ENCODE data around the gene AQP12B.

DNA sequence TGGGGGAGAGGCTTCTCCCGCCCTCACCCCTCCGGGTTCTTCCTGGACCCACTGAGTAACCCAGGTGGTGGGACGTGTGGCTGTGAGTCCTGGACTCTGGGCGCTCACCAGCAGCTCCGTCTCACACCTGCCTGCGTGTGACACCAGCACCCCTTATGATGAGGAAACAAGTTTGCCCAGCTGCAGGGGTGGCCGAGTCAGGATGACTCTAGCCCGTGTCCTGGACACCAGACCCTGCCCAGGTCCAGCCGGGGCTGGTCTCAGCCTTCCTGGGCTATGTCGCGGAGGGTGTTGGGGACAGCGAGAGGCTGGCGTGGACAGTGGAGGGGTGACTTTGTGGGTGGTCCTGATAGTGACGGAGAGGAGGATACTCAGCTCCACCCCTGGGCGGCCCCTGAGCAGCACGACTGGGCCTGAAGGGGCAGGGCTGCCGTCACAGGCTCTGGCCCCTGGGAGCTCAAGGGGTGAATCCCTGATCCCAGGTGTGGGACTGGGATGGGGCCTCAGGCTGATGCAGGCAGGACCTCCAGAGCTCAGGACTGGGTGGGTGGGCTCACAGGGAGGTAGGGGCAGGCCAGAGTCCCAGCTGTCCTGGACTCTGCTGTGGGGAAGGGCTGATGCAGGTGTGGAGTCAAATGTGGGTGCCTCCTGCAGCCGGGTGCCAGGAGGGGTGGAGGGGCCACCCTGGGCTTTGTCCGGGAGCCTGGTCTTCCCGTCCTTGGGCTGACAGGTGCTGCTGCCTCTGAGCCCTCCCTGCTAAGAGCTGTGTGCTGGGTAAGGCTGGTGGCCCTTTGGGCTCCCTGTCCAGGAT, 53.7 kb downstream of the AQP12B start:
- TF ChIP-seq, protein P1, sequence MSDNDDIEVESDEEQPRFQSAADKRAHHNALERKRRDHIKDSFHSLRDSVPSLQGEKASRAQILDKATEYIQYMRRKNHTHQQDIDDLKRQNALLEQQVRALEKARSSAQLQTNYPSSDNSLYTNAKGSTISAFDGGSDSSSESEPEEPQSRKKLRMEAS (IDR thresholded peaks at IDR 0.05; ENCODE audit: low read depth) = no peak
- no peak for TF ChIP-seq GABPA (IDR thresholded peaks at IDR 0.05; ENCODE audit: low read depth)
- TF ChIP-seq NRF1 (IDR thresholded peaks at IDR 0.05; ENCODE audit: low read depth, low read length) = no peak
- TF ChIP-seq, protein P2, sequence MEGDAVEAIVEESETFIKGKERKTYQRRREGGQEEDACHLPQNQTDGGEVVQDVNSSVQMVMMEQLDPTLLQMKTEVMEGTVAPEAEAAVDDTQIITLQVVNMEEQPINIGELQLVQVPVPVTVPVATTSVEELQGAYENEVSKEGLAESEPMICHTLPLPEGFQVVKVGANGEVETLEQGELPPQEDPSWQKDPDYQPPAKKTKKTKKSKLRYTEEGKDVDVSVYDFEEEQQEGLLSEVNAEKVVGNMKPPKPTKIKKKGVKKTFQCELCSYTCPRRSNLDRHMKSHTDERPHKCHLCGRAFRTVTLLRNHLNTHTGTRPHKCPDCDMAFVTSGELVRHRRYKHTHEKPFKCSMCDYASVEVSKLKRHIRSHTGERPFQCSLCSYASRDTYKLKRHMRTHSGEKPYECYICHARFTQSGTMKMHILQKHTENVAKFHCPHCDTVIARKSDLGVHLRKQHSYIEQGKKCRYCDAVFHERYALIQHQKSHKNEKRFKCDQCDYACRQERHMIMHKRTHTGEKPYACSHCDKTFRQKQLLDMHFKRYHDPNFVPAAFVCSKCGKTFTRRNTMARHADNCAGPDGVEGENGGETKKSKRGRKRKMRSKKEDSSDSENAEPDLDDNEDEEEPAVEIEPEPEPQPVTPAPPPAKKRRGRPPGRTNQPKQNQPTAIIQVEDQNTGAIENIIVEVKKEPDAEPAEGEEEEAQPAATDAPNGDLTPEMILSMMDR (IDR thresholded peaks at IDR 0.05) = no peak
- no peak for TF ChIP-seq NFIC (IDR thresholded peaks at IDR 0.05; ENCODE audit: borderline replicate concordance)
- TF ChIP-seq JUND (IDR thresholded peaks at IDR 0.05) = no peak
- TF ChIP-seq TCF12 (IDR thresholded peaks at IDR 0.05) = no peak
- no peak for TF ChIP-seq SMC3 (IDR thresholded peaks at IDR 0.05; ENCODE audit: low read depth, low read length)
- no peak for TF ChIP-seq EP300 (IDR thresholded peaks at IDR 0.05; ENCODE audit: borderline replicate concordance in 1 of 2, low read depth in 1 of 2, low read length in 1 of 2)
- no peak for TF ChIP-seq EZH2phosphoT487 (IDR thresholded peaks at IDR 0.05; ENCODE audit: borderline replicate concordance, low read depth)
- TF ChIP-seq POLR2AphosphoS5 (IDR thresholded peaks at IDR 0.05; ENCODE audit: low read depth, low read length) = no peak
- TF ChIP-seq, protein P3, sequence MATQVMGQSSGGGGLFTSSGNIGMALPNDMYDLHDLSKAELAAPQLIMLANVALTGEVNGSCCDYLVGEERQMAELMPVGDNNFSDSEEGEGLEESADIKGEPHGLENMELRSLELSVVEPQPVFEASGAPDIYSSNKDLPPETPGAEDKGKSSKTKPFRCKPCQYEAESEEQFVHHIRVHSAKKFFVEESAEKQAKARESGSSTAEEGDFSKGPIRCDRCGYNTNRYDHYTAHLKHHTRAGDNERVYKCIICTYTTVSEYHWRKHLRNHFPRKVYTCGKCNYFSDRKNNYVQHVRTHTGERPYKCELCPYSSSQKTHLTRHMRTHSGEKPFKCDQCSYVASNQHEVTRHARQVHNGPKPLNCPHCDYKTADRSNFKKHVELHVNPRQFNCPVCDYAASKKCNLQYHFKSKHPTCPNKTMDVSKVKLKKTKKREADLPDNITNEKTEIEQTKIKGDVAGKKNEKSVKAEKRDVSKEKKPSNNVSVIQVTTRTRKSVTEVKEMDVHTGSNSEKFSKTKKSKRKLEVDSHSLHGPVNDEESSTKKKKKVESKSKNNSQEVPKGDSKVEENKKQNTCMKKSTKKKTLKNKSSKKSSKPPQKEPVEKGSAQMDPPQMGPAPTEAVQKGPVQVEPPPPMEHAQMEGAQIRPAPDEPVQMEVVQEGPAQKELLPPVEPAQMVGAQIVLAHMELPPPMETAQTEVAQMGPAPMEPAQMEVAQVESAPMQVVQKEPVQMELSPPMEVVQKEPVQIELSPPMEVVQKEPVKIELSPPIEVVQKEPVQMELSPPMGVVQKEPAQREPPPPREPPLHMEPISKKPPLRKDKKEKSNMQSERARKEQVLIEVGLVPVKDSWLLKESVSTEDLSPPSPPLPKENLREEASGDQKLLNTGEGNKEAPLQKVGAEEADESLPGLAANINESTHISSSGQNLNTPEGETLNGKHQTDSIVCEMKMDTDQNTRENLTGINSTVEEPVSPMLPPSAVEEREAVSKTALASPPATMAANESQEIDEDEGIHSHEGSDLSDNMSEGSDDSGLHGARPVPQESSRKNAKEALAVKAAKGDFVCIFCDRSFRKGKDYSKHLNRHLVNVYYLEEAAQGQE (IDR thresholded peaks at IDR 0.05; ENCODE audit: low read depth, low read length) = no peak
- TF ChIP-seq, protein P4, sequence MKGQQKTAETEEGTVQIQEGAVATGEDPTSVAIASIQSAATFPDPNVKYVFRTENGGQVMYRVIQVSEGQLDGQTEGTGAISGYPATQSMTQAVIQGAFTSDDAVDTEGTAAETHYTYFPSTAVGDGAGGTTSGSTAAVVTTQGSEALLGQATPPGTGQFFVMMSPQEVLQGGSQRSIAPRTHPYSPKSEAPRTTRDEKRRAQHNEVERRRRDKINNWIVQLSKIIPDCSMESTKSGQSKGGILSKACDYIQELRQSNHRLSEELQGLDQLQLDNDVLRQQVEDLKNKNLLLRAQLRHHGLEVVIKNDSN (IDR thresholded peaks at IDR 0.05; ENCODE audit: borderline replicate concordance, low read depth) = no peak

All from SK-N-SH (cell line).